Measurements from ENCODE around the gene AGER. TPM values are rescaled to one million over a fixed set of nuclear protein-coding genes. Genes with fewer than 3 reads are reported as not detected.

AGER gene
- polyA plus RNA-seq, 1 donor from 2014 or later = 7.2 TPM

DNA sequence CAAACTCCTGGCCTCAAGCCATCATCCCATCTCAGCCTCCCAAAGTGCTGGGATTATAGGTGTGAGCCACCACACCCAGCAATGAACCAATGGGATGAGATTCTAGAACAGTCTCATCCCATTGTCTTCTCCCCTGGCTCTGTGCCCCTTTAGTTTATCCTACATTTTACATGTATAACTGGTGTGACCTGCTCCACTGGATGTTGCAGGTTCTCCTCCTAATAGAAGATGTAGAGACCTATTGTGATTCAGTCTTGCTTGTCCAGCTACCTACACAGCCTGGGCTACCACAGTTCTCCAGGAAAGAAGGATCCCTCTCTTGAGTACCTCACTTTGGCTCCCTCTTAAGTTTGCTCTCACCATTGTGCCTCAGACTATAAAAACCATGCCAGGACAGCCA, 51.9 kb downstream of the AGER start:
- Histone ChIP-seq H3K27ac (ENCODE audit: low read length) (no peak overlapping the region), H2AFZ (ENCODE audit: low read depth, low read length) (no peak overlapping the region), H3K79me2 (replicated peaks; ENCODE audit: insufficient read depth, low read length) (peaks cover 16% of the 10 kb centered on the region), H3K4me2 (ENCODE audit: low read length) (no peak overlapping the region), H3K9ac (ENCODE audit: low read length) (no peak overlapping the region), H3K27me3 (ENCODE audit: insufficient read depth, low read depth, low read length) (no peaks in the 10 kb centered on the region), H3K9me3 (ENCODE audit: low read length) (no peaks in the 10 kb centered on the region), H3F3A (ENCODE audit: insufficient read depth, low read length, poor library complexity, severe bottlenecking) (no peaks in the 10 kb centered on the region), H3K9me2 (ENCODE audit: insufficient read depth, low read length) (no peaks in the 10 kb centered on the region), H3K36me3 (ENCODE audit: insufficient read depth, low read length) (no peaks in the 10 kb centered on the region), H3K4me3 (ENCODE audit: low read length) (no peak overlapping the region), H4K20me1 (ENCODE audit: insufficient read depth) (no peaks in the 10 kb centered on the region)
- TF ChIP-seq MXI1 (conservative IDR thresholded peaks at IDR 0.05; ENCODE audit: poor library complexity, severe bottlenecking) (no peak), RAD21 (conservative IDR thresholded peaks at IDR 0.05) (no peak), EP300 (conservative IDR thresholded peaks at IDR 0.05; ENCODE audit: poor library complexity, severe bottlenecking) (no peak), SMC3 (conservative IDR thresholded peaks at IDR 0.05; ENCODE audit: poor library complexity) (no peak), TAF1 (IDR thresholded peaks at IDR 0.05; ENCODE audit: low read depth) (no peak), POLR2AphosphoS5 (IDR thresholded peaks at IDR 0.05) (no peak), EZH2 (IDR thresholded peaks at IDR 0.05; ENCODE audit: borderline replicate concordance, insufficient read depth, low read length, poor library complexity, severe bottlenecking) (no peak)
- TF ChIP-seq, protein P1, sequence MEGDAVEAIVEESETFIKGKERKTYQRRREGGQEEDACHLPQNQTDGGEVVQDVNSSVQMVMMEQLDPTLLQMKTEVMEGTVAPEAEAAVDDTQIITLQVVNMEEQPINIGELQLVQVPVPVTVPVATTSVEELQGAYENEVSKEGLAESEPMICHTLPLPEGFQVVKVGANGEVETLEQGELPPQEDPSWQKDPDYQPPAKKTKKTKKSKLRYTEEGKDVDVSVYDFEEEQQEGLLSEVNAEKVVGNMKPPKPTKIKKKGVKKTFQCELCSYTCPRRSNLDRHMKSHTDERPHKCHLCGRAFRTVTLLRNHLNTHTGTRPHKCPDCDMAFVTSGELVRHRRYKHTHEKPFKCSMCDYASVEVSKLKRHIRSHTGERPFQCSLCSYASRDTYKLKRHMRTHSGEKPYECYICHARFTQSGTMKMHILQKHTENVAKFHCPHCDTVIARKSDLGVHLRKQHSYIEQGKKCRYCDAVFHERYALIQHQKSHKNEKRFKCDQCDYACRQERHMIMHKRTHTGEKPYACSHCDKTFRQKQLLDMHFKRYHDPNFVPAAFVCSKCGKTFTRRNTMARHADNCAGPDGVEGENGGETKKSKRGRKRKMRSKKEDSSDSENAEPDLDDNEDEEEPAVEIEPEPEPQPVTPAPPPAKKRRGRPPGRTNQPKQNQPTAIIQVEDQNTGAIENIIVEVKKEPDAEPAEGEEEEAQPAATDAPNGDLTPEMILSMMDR (IDR thresholded peaks at IDR 0.05; ENCODE audit: poor library complexity, severe bottlenecking) = no peak
- TF ChIP-seq, protein P2, sequence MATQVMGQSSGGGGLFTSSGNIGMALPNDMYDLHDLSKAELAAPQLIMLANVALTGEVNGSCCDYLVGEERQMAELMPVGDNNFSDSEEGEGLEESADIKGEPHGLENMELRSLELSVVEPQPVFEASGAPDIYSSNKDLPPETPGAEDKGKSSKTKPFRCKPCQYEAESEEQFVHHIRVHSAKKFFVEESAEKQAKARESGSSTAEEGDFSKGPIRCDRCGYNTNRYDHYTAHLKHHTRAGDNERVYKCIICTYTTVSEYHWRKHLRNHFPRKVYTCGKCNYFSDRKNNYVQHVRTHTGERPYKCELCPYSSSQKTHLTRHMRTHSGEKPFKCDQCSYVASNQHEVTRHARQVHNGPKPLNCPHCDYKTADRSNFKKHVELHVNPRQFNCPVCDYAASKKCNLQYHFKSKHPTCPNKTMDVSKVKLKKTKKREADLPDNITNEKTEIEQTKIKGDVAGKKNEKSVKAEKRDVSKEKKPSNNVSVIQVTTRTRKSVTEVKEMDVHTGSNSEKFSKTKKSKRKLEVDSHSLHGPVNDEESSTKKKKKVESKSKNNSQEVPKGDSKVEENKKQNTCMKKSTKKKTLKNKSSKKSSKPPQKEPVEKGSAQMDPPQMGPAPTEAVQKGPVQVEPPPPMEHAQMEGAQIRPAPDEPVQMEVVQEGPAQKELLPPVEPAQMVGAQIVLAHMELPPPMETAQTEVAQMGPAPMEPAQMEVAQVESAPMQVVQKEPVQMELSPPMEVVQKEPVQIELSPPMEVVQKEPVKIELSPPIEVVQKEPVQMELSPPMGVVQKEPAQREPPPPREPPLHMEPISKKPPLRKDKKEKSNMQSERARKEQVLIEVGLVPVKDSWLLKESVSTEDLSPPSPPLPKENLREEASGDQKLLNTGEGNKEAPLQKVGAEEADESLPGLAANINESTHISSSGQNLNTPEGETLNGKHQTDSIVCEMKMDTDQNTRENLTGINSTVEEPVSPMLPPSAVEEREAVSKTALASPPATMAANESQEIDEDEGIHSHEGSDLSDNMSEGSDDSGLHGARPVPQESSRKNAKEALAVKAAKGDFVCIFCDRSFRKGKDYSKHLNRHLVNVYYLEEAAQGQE (IDR thresholded peaks at IDR 0.05; ENCODE audit: borderline replicate concordance) = no peak

DNA sequence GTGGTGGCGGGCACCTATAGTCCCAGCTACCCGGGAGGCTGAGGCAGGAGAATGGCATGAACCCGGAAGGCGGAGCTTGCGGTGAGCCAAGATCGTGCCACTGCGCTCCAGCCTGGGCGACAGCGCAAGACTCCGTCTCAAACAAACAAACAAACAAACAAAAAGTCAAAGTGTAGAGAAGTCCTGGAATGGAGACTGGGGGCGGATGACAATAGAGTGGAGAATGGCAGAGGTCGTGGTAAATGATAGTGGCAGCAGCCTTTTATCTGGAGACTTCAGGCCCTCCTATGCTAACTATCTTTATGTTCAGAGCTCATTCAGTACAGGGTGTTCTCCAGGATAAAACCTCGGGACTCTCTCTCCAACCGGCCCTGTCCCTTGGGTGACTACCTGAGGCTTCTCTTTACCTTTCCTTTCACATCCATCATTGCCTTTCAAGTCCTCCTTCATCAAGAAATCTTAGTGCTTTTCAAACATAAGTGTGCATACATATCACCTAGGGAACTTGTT, 52.6 kb downstream of the AGER start:
- no peaks in the 10 kb centered on the region for H3F3A ChIP-seq (ENCODE audit: insufficient read depth, low read length, poor library complexity, severe bottlenecking)
- H3K9me2 ChIP-seq (ENCODE audit: insufficient read depth, low read length) = no peaks in the 10 kb centered on the region
- H3K4me2 ChIP-seq (ENCODE audit: low read length) = no peak overlapping the region
- H3K9me3 ChIP-seq (ENCODE audit: low read length) = no peaks in the 10 kb centered on the region
- no peak overlapping the region for H3K4me3 ChIP-seq (ENCODE audit: low read length)
- H2AFZ ChIP-seq (ENCODE audit: low read depth, low read length) = no peak overlapping the region
- no peaks in the 10 kb centered on the region for H3K27me3 ChIP-seq (ENCODE audit: insufficient read depth, low read depth, low read length)
- H3K27ac ChIP-seq (ENCODE audit: low read length) = no peak overlapping the region
- H4K20me1 ChIP-seq (ENCODE audit: insufficient read depth) = no peaks in the 10 kb centered on the region
- TF ChIP-seq EZH2 (IDR thresholded peaks at IDR 0.05; ENCODE audit: borderline replicate concordance, insufficient read depth, low read length, poor library complexity, severe bottlenecking) = no peak
- no peak for TF ChIP-seq RAD21 (conservative IDR thresholded peaks at IDR 0.05)
- TF ChIP-seq, protein P1 (IDR thresholded peaks at IDR 0.05; ENCODE audit: poor library complexity, severe bottlenecking) = no peak
- H3K79me2 ChIP-seq (replicated peaks; ENCODE audit: insufficient read depth, low read length) = peaks cover 22% of the 10 kb centered on the region
- no peaks in the 10 kb centered on the region for H3K36me3 ChIP-seq (ENCODE audit: insufficient read depth, low read length)
- no peak overlapping the region for H3K9ac ChIP-seq (ENCODE audit: low read length)

Small RNA genes lying within 50 kb of the gene (small RNA-seq; reads per million reads assigned to genes)
- gene AL662884.1 = 0 reads per million in 3 experiments
- gene MIR6833 = 0 to 1.2 (median 0.03) reads per million in 3 experiments

Other genes with a start within 250 kb of the AGER start
- 0.97 TPM in 1 of 2 replicates, not detected in the other for gene CFB, start 238.2 kb downstream of the AGER start, polyA plus RNA-seq
- 103 and 117 TPM in 2 replicates for gene NELFE, start 225.3 kb downstream of the AGER start, polyA plus RNA-seq
- 48.2 and 51.7 TPM in 2 replicates for gene SKIC2, start 225.1 kb downstream of the AGER start, polyA plus RNA-seq
- 20.0 and 29.2 TPM in 2 replicates for gene DXO, start 212.1 kb downstream of the AGER start, polyA plus RNA-seq
- gene C4A, start 202.2 kb downstream of the AGER start, polyA plus RNA-seq = 4.4 and 7.2 TPM in 2 replicates
- 4.4 and 4.6 TPM in 2 replicates for gene C4B, start 169.5 kb downstream of the AGER start, polyA plus RNA-seq
- gene CYP21A2, start 145.8 kb downstream of the AGER start, polyA plus RNA-seq = 1.9 and 4.5 TPM in 2 replicates
- gene TNXB, start 74.9 kb downstream of the AGER start, polyA plus RNA-seq = 3.3 and 3.6 TPM in 2 replicates
- gene ATF6B, start 56.0 kb downstream of the AGER start, polyA plus RNA-seq = 44.3 and 49.3 TPM in 2 replicates
- 8.6 and 10.9 TPM in 2 replicates for gene FKBPL, start 54.0 kb downstream of the AGER start, polyA plus RNA-seq
- 0.22 TPM in 1 of 2 replicates, not detected in the other for gene PRRT1, start 32.3 kb downstream of the AGER start, polyA plus RNA-seq
- gene PPT2, start 30.1 kb downstream of the AGER start, polyA plus RNA-seq = 53.5 and 330 TPM in 2 replicates
- 22.1 and 22.4 TPM in 2 replicates for gene EGFL8, start 19.7 kb downstream of the AGER start, polyA plus RNA-seq
- 24.7 and 28.4 TPM in 2 replicates for gene AGPAT1, start 8.2 kb downstream of the AGER start, polyA plus RNA-seq
- 342 and 369 TPM in 2 replicates for gene RNF5, start 5.8 kb downstream of the AGER start, polyA plus RNA-seq
- 53.2 and 78.7 TPM in 2 replicates for gene PBX2, start 5.9 kb upstream of the AGER start, polyA plus RNA-seq
- gene GPSM3, start 8.4 kb upstream of the AGER start, polyA plus RNA-seq = 0.88 and 1.2 TPM in 2 replicates
- 5.5 and 5.7 TPM in 2 replicates for gene NOTCH4, start 39.8 kb upstream of the AGER start, polyA plus RNA-seq
- not detected in 2 replicates for gene TSBP1, start 187.7 kb upstream of the AGER start, polyA plus RNA-seq
- not detected in 2 replicates for gene BTNL2, start 222.9 kb upstream of the AGER start, polyA plus RNA-seq

All from neural cell (in vitro differentiated cells).